SK-N-SH treated with all-trans-retinoic acid at 6 μM for 48 hours (cell line): Measurements from ENCODE around the gene CYTH4.

Experiments
- ARNTL ChIP-seq: fragments of 450-650 bp; formaldehyde crosslinking; IDR thresholded peaks from 2 replicates; pipeline ENCODE4 v1.5.0; 2020; ENCODE audit warnings: low read depth, mild to moderate bottlenecking, moderate library complexity, borderline replicate concordance
- ESRRG ChIP-seq: fragments of 250-450 bp; sonication (Bioruptor Pico); IDR thresholded peaks from 2 replicates; pipeline ENCODE4 v1.6.1; 2021; ENCODE audit warnings: mild to moderate bottlenecking
- GLIS3 ChIP-seq: fragments of 250-450 bp; sonication (Bioruptor Pico); IDR thresholded peaks from 2 replicates; pipeline ENCODE4 v1.5.0; 2020; ENCODE audit warnings: mild to moderate bottlenecking, moderate library complexity
- ISL1 ChIP-seq: fragments of 250-450 bp; sonication (Bioruptor Pico); IDR thresholded peaks from 2 replicates; pipeline ENCODE4 v2.1.2; 2022; ENCODE audit warnings: mild to moderate bottlenecking, moderate library complexity
- PPARA ChIP-seq: fragments of 250-450 bp; sonication (Bioruptor Pico); IDR thresholded peaks from 2 replicates; pipeline ENCODE4 v1.5.0; 2020; ENCODE audit warnings: mild to moderate bottlenecking, borderline replicate concordance
- RARB ChIP-seq: fragments of 250-450 bp; sonication (Bioruptor Pico); IDR thresholded peaks from 2 replicates; pipeline ENCODE4 v1.8.0; 2021; ENCODE audit warnings: mild to moderate bottlenecking, moderate library complexity
- SNAI2 ChIP-seq: fragments of 250-450 bp; sonication (Bioruptor Pico); IDR thresholded peaks from 2 replicates; pipeline ENCODE4 v1.5.0; 2020; ENCODE audit warnings: mild to moderate bottlenecking, moderate library complexity
- TOX ChIP-seq: fragments of 250-450 bp; sonication (Bioruptor Pico); IDR thresholded peaks from 2 replicates; pipeline ENCODE4 v1.8.0; 2021; ENCODE audit warnings: mild to moderate bottlenecking, moderate library complexity, borderline replicate concordance
- ZC3H10 ChIP-seq: fragments of 250-450 bp; sonication (Bioruptor Pico); IDR thresholded peaks from 2 replicates; pipeline ENCODE4 v1.5.1; 2021; ENCODE audit warnings: mild to moderate bottlenecking, moderate library complexity
- ZFP3 ChIP-seq: fragments of 250-450 bp; sonication (Bioruptor Pico); IDR thresholded peaks from 2 replicates; pipeline ENCODE4 v1.5.0; 2020; ENCODE audit warnings: mild to moderate bottlenecking, moderate library complexity
- ZFP30 ChIP-seq: fragments of 450-650 bp; formaldehyde crosslinking; IDR thresholded peaks from 2 replicates; pipeline ENCODE4 v1.5.0; 2022; ENCODE audit warnings: mild to moderate bottlenecking, moderate library complexity
- ZNF565 ChIP-seq: fragments of 450-650 bp; formaldehyde crosslinking; conservative IDR thresholded peaks from 2 replicates; pipeline ENCODE4 v1.5.0; 2020; ENCODE audit warnings: low read depth, mild to moderate bottlenecking, moderate library complexity
- TF ChIP-seq, protein P1 (sequence below): fragments of 250-450 bp; sonication (Bioruptor Pico); IDR thresholded peaks from 2 replicates; pipeline ENCODE4 v1.8.0; 2020; ENCODE audit warnings: mild to moderate bottlenecking, moderate library complexity, borderline replicate concordance

- no peak for TF ChIP-seq ZNF565 (CRISPR knock-in tag)
- TF ChIP-seq, protein P1, sequence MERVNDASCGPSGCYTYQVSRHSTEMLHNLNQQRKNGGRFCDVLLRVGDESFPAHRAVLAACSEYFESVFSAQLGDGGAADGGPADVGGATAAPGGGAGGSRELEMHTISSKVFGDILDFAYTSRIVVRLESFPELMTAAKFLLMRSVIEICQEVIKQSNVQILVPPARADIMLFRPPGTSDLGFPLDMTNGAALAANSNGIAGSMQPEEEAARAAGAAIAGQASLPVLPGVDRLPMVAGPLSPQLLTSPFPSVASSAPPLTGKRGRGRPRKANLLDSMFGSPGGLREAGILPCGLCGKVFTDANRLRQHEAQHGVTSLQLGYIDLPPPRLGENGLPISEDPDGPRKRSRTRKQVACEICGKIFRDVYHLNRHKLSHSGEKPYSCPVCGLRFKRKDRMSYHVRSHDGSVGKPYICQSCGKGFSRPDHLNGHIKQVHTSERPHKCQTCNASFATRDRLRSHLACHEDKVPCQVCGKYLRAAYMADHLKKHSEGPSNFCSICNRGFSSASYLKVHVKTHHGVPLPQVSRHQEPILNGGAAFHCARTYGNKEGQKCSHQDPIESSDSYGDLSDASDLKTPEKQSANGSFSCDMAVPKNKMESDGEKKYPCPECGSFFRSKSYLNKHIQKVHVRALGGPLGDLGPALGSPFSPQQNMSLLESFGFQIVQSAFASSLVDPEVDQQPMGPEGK (CRISPR knock-in tag) = no peak
- no peak for TF ChIP-seq GLIS3 (CRISPR knock-in tag)
- no peak for TF ChIP-seq ZFP30
- TF ChIP-seq TOX (CRISPR knock-in tag) = no peak
- TF ChIP-seq PPARA (CRISPR knock-in tag) = no peak
- no peak for TF ChIP-seq SNAI2
- TF ChIP-seq ZC3H10 (CRISPR knock-in tag) = no peak
- no peak for TF ChIP-seq ESRRG (CRISPR knock-in tag)
- no peak for TF ChIP-seq ISL1 (CRISPR knock-in tag)
- TF ChIP-seq ZFP3 (CRISPR knock-in tag) = no peak
- no peak for TF ChIP-seq ARNTL (CRISPR knock-in tag)
- no peak for TF ChIP-seq RARB (CRISPR knock-in tag)
Observed at GRCh38 chr22:37255558-37256006, 26.7 kb upstream of the CYTH4 start.
